K562 (cell line): Measurements from ENCODE around the gene MYO1D. TPM values are rescaled to one million over a fixed set of nuclear protein-coding genes. Genes with fewer than 3 reads are reported as not detected.
"Not testable (repeated sequence)": the region's sequence is repeated elsewhere in the genome, so short reads cannot be mapped to it uniquely, and the experiment has no call there.

ENCODE experiments used
- ATAC-seq: fragments of 200-7000 bp; cut with Tn5 transposase; 3 replicates; pipeline ENCODE4 v1.9.1; 2020; ENCODE audit warnings: moderate library complexity
- BruUV-seq: library from RNA; stranded (reverse); fragments of 400-500 nt; replicated peaks from 2 replicates; lab custom pipeline; 2021; lab: Mats Ljungman, UMichigan
- CTCF ChIA-PET: fragments of 300-600 bp; formaldehyde crosslinking; extraction: SDS; loops from one replicate; lab custom pipeline; 2021; ENCODE audit warnings: low intra/inter-chr PET ratio; lab: Yijun Ruan, JAX
- POLR2A ChIA-PET: fragments of 300-600, 350-650 bp; sonication (Branson Sonifier 250); formaldehyde crosslinking; extraction: SDS; loops from one replicate; lab custom pipeline; 2021; ENCODE audit warnings: antibody characterized with exemption, inconsistent platforms; lab: Yijun Ruan, JAX
- DNase-seq, 4 experiments: peaks; one replicate each; pipeline versions ENCODE4 v3.0.0 to v3.0.0-alpha.2; 2011 to 2018; ENCODE audit warnings: low spot score in 3 of 4, mixed read lengths in 3 of 4; ENCODE audit errors: extremely low read depth in 1 of 4
- FAIRE-seq: peaks from 2 replicates; lab custom pipeline; 2011; peaks lifted over from hg19 to GRCh38; lab: Jason Lieb, UNC
- H2AFZ ChIP-seq: 2 replicates; pipeline ENCODE4 v1.6.0; 2011; ENCODE audit warnings: low read depth, low read length, control low read depth, inconsistent platforms
- H3K27ac ChIP-seq: fragments of 200-600 bp; 3 replicates; pipeline ENCODE4 v1.8.0; 2011; ENCODE audit warnings: low read depth, mild to moderate bottlenecking, control low read depth, inconsistent platforms, low read length, moderate library complexity, mixed read lengths; ENCODE audit errors: extremely low read depth
- H3K27me3 ChIP-seq, 2 experiments: fragments of 300-600 bp in 1 of 2; 2 replicates in 1 of 2; 3 replicates in 1 of 2; pipeline versions ENCODE4 v1.6.0 to v1.8.0; 2011; ENCODE audit warnings: inconsistent platforms in 2 of 2, low read length in 2 of 2, mild to moderate bottlenecking in 1 of 2, mixed read lengths in 1 of 2, moderate library complexity in 1 of 2; ENCODE audit not compliant: control insufficient read depth in 2 of 2, insufficient read depth in 2 of 2
- H3K36me3 ChIP-seq: fragments of 300-600 bp; 3 replicates; pipeline ENCODE4 v1.8.0; 2011; ENCODE audit warnings: mild to moderate bottlenecking, low read length, inconsistent platforms; ENCODE audit not compliant: control insufficient read depth, insufficient read depth
- H3K4me1 ChIP-seq, 2 experiments: fragments of 200-600 bp in 1 of 2; replicated peaks in 1 of 2; 2 replicates in 1 of 2; 3 replicates in 1 of 2; pipeline versions ENCODE4 v1.5.1 to v1.8.0; 2011; ENCODE audit warnings: inconsistent platforms in 2 of 2, low read length in 2 of 2, mild to moderate bottlenecking in 1 of 2, mixed read lengths in 1 of 2, moderate library complexity in 1 of 2; ENCODE audit not compliant: control insufficient read depth in 2 of 2, insufficient read depth in 2 of 2
- H3K4me2 ChIP-seq: 2 replicates; pipeline ENCODE4 v1.6.1; 2011; ENCODE audit warnings: low read length, control low read depth, inconsistent platforms, mixed read lengths; ENCODE audit not compliant: insufficient read depth
- H3K4me3 ChIP-seq: fragments of 200-600 bp; sonication (generic), shearing (Covaris generic); 2 replicates; pipeline ENCODE4 v1.5.1; 2016; ENCODE audit warnings: control low read depth, inconsistent platforms
- H3K79me2 ChIP-seq: fragments of 200-600 bp; 3 replicates; pipeline ENCODE4 v1.8.0; 2011; ENCODE audit warnings: low read length, inconsistent platforms; ENCODE audit not compliant: control insufficient read depth, insufficient read depth
- H3K9ac ChIP-seq, 2 experiments: 2 replicates each; pipeline versions ENCODE4 v1.6.0 to v1.6.1; 2011; ENCODE audit warnings: low read depth in 2 of 2, low read length in 2 of 2, control low read depth in 1 of 2, inconsistent platforms in 1 of 2, mild to moderate bottlenecking in 1 of 2, mixed read lengths in 1 of 2; ENCODE audit not compliant: insufficient read depth in 1 of 2
- H3K9me1 ChIP-seq: one replicate; pipeline ENCODE4 v1.6.0; 2011; ENCODE audit warnings: inconsistent platforms, mild to moderate bottlenecking, low read length, moderate library complexity; ENCODE audit not compliant: control insufficient read depth, insufficient read depth
- H3K9me3 ChIP-seq: replicated peaks from 2 replicates; pipeline ENCODE4 v1.5.1; 2011; ENCODE audit warnings: low read depth, low read length, inconsistent platforms; ENCODE audit not compliant: control insufficient read depth, insufficient read depth
- H4K20me1 ChIP-seq: replicated peaks from 2 replicates; pipeline ENCODE4 v1.6.1; 2011; ENCODE audit warnings: low read length, inconsistent platforms, mixed read lengths; ENCODE audit not compliant: control insufficient read depth, insufficient read depth
- FOXP1 ChIP-seq: sonication (generic); formaldehyde crosslinking; IDR thresholded peaks from 2 replicates; pipeline ENCODE4 v1.8.0; 2022; ENCODE audit warnings: mild to moderate bottlenecking, missing genetic modification reagents
- JUND ChIP-seq, 2 experiments: IDR thresholded peaks; 2 replicates in 1 of 2; 3 replicates in 1 of 2; pipeline ENCODE4 v1.6.1; 2011; ENCODE audit warnings: borderline replicate concordance in 2 of 2, low read depth in 2 of 2, low read length in 2 of 2, improper control_type of control experiment in 1 of 2, missing biosample characterization in 1 of 2, missing genetic modification characterization in 1 of 2, missing genetic modification reagents in 1 of 2
- MECOM ChIP-seq: fragments of 250-450 bp; sonication (Bioruptor Pico); IDR thresholded peaks from 2 replicates; pipeline ENCODE4 v1.8.0; 2022; ENCODE audit warnings: inconsistent platforms
- MEIS2 ChIP-seq: fragments of 450-650 bp; IDR thresholded peaks from 2 replicates; pipeline ENCODE4 v1.6.1; 2014; ENCODE audit warnings: mild to moderate bottlenecking; ENCODE audit not compliant: partially characterized antibody
- NCOA2 ChIP-seq, 2 experiments: fragments of 450-650 bp; IDR thresholded peaks; 2 replicates each; pipeline ENCODE4 v1.6.1; 2018; ENCODE audit warnings: mild to moderate bottlenecking in 2 of 2, moderate library complexity in 1 of 2; ENCODE audit not compliant: partially characterized antibody in 2 of 2
- NR3C1 ChIP-seq: sonication (generic); formaldehyde crosslinking; IDR thresholded peaks from 2 replicates; pipeline ENCODE4 v1.8.1; 2022; ENCODE audit warnings: missing genetic modification reagents
- PHF21A ChIP-seq: fragments of 450-650 bp; IDR thresholded peaks from 2 replicates; pipeline ENCODE4 v1.6.1; 2017; ENCODE audit warnings: low read depth, borderline replicate concordance
- TEAD1 ChIP-seq, 2 experiments: fragments of 450-650 bp in 1 of 2; sonication (generic) in 1 of 2; formaldehyde crosslinking; IDR thresholded peaks; 2 replicates each; pipeline versions ENCODE4 v1.4.0 to v1.8.0; 2020 to 2022; ENCODE audit warnings: mild to moderate bottlenecking in 2 of 2, missing genetic modification reagents in 1 of 2
- ZNF239 ChIP-seq: fragments of 250-450 bp; sonication (Bioruptor Pico); IDR thresholded peaks from 2 replicates; pipeline ENCODE4 v1.4.0; 2020; ENCODE audit warnings: mild to moderate bottlenecking
- ZSCAN32 ChIP-seq: fragments of 450-650 bp; formaldehyde crosslinking; IDR thresholded peaks from 2 replicates; pipeline ENCODE4 v1.4.0; 2020; ENCODE audit warnings: mild to moderate bottlenecking, moderate library complexity
- WGBS: fragments of 100-300 bp; shearing (Covaris generic); methylation state at CpG from one replicate; pipeline ENCODE4 v1.1.6; 2016; ENCODE audit warnings: low coverage, mixed read lengths; ENCODE audit not compliant: insufficient coverage; ENCODE audit errors: missing lambda C conversion rate; 5-methylcytosine and 5-hydroxymethylcytosine counted together
- in situ Hi-C: fragments of 300-500 bp; cut with MboI; formaldehyde crosslinking; loops from 4 replicates; pipeline ENCODE4 v1.15.0; 2018; ENCODE audit warnings: inconsistent platforms, mixed read lengths
- intact Hi-C: fragments of 100-400 bp; cut with micrococcal nuclease; formaldehyde crosslinking; loops from 2 replicates; pipeline ENCODE4 v1.14.2; 2022
- polyA plus RNA-seq, 8 experiments: library from polyadenylated mRNA; depleted of rRNA in 4 of 8; stranded (reverse) in 5 of 8; unstranded in 3 of 8; fragments of >200 nt; fragmentation: Nextera tagmentation in 2 of 8; fragmentation: Illumina TruSeq in 1 of 8; extraction: Ambion mirVana in 2 of 8; extraction: Trizol in 1 of 8; gene quantifications; 2 replicates each; pipeline versions ENCODE4 v1.2.1 to v1.2.3, GENCODE V29; 2011 to 2014; ENCODE audit warnings: inconsistent platforms in 1 of 8, missing spikeins in 1 of 8
- total RNA-seq, 7 experiments: library from RNA; depleted of rRNA in 6 of 7; stranded (reverse); fragments of >200 nt in 6 of 7; fragmentation: Illumina TruSeq in 2 of 7; extraction: Trizol in 2 of 7; gene quantifications; 2 replicates each; pipeline versions ENCODE4 v1.2.1 to v1.2.3, GENCODE V29; 2011 to 2021; ENCODE audit warnings: low replicate concordance in 1 of 7
- TF ChIP-seq, protein P1 (sequence below), 2 experiments: fragments of 450-650 bp in 1 of 2; sonication (generic) in 1 of 2; formaldehyde crosslinking in 1 of 2; IDR thresholded peaks in 1 of 2; conservative IDR thresholded peaks in 1 of 2; 2 replicates each; pipeline versions ENCODE4 v1.6.1 to v1.8.1; 2016 to 2023; ENCODE audit warnings: mild to moderate bottlenecking in 2 of 2, moderate library complexity in 2 of 2, inconsistent platforms in 1 of 2, missing genetic modification reagents in 1 of 2
- TF ChIP-seq, protein P2 (sequence below): sonication (generic); formaldehyde crosslinking; IDR thresholded peaks from 2 replicates; pipeline ENCODE4 v1.9.0; 2022; ENCODE audit warnings: mild to moderate bottlenecking, missing genetic modification reagents

The MYO1D gene
- total and polyA plus RNA-seq, 9 of the 15 experiments (the other 6 are each of a cell fraction or from before 2014, with no cell fraction given) = 2.1 to 71.2 (median 45.4) TPM

DNA sequence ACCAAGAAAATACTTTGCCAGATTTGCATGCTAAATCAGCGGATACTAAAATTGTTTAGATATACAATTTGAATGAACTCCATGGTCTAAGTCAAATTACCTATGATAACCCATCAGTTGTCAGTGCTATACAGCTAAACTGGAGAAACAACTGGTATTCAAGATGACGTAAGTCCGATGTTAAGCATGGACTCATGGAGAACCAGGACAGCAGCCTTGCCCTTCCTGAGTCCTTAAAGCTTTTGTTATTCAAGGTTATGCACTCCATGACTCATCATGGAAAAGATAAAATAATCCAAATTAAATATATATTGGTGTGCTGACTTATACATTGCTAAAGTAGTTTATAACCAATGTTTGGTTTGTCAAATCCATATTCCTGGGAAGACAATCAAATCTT is 47.0 kb upstream of the MYO1D start:
- peaks cover 16 to 21% of the 10 kb centered on the region in 2 experiments; a peak in 4 of 5 replicates for H3K4me1 ChIP-seq
- H3K9ac ChIP-seq, FAIRE-seq, CTCF ChIA-PET, H4K20me1 ChIP-seq, ATAC-seq, POLR2A ChIA-PET, H3K9me3 ChIP-seq, H3K27me3 ChIP-seq, H3K4me3 ChIP-seq, H3K79me2 ChIP-seq, H3K4me2 ChIP-seq, H2AFZ ChIP-seq, BruUV-seq, DNase-seq, in situ Hi-C loops, H3K36me3 ChIP-seq, H3K9me1 ChIP-seq, H3K27ac ChIP-seq, intact Hi-C loops: not testable (repeated sequence)
- TF ChIP-seq, protein P1, sequence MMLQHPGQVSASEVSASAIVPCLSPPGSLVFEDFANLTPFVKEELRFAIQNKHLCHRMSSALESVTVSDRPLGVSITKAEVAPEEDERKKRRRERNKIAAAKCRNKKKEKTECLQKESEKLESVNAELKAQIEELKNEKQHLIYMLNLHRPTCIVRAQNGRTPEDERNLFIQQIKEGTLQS (IDR thresholded peaks at IDR 0.05) = peak; percentile 24; the same call in 1 of the 2 replicates
- TF ChIP-seq, protein P1 (CRISPR knock-in tag; conservative IDR thresholded peaks at IDR 0.05) = not testable (repeated sequence)
- 83% methylated on average over 3 of the region's 3 CpGs for WGBS

DNA sequence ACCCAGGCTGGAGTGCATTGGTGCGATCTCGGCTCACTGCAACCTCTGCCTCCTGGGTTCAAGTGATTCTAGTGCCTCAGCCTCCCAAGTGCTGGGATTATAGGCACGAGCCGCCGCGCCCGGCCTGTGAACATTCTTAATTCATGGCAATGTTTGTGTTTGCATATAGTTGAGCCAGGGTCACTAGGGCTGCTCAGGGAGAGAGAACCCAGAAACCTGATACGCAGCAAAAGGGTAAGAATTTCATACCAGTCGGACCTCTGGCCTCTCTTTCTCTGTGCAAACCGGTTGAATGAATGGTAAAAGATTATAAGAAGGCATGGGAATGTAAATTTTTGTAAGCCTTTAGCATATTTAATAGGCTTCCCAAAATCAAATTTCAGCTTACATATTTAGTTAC is 44.1 kb upstream of the MYO1D start:
- peaks cover 4 to 6% of the 10 kb centered on the region in 2 experiments; a peak in 4 of 5 replicates for H3K4me1 ChIP-seq
- no peak for ATAC-seq
- no peaks in the 10 kb centered on the region for H3K36me3 ChIP-seq
- no peak overlapping the region for H3K4me3 ChIP-seq
- no peaks in the 10 kb centered on the region for H3K27me3 ChIP-seq
- BruUV-seq = no TSS peak
- no peak overlapping the region for H3K9ac ChIP-seq
- DNase-seq = no peak
- H2AFZ ChIP-seq = no peak overlapping the region
- no peak for FAIRE-seq
- WGBS = 81% methylated on average over 10 of the region's 10 CpGs
- ChIA-PET CTCF (no interaction called here), POLR2A (interaction anchor here (1.6 kb wide), 1 partner anchor 11 kb away, joined by 5 read pairs; no protein-coding TSS in a partner anchor)
- no peak overlapping the region for H3K4me2 ChIP-seq
- H4K20me1 ChIP-seq = no peaks in the 10 kb centered on the region
- H3K9me1 ChIP-seq = no peaks in the 10 kb centered on the region
- in situ Hi-C loops = no loop called here
- intact Hi-C loops = no loop called here
- no peak overlapping the region for H3K27ac ChIP-seq
- TF ChIP-seq FOXP1 (no peak), PHF21A (no peak), NR3C1 (no peak), TEAD1 (CRISPR knock-in tag; IDR thresholded peaks at IDR 0.05) (no peak), MEIS2 (no peak), ZSCAN32 (CRISPR knock-in tag) (no peak), NCOA2 (IDR thresholded peaks at IDR 0.05; ENCODE audit: partially characterized antibody in 2 of 2) (no peak), ZNF239 (CRISPR knock-in tag) (no peak), MECOM (CRISPR knock-in tag) (no peak), JUND (IDR thresholded peaks at IDR 0.05; ENCODE audit: borderline replicate concordance, low read depth, low read length) (no peak), JUND (tag; IDR thresholded peaks at IDR 0.05; ENCODE audit: borderline replicate concordance, low read depth, low read length) (no peak)
- TF ChIP-seq, protein P2, sequence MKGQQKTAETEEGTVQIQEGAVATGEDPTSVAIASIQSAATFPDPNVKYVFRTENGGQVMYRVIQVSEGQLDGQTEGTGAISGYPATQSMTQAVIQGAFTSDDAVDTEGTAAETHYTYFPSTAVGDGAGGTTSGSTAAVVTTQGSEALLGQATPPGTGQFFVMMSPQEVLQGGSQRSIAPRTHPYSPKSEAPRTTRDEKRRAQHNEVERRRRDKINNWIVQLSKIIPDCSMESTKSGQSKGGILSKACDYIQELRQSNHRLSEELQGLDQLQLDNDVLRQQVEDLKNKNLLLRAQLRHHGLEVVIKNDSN (CRISPR knock-in tag) = no peak
- H3K9me3 ChIP-seq = no peaks in the 10 kb centered on the region
- H3K79me2 ChIP-seq = no peaks in the 10 kb centered on the region
